ENCODE results near the gene REPIN1. TPM values are rescaled to one million over a fixed set of nuclear protein-coding genes. Genes with fewer than 3 reads are reported as not detected.
"Not testable (repeated sequence)": the region's sequence is repeated elsewhere in the genome, so short reads cannot be mapped to it uniquely, and the experiment has no call there.

The REPIN1 gene
- total RNA-seq, 1 experiment from 2014 or later = 124 TPM

- intact Hi-C loops (cut with micrococcal nuclease) = no loop called here
- Histone ChIP-seq H3K9me3 (ENCODE audit: low read length) (no peaks in the 10 kb centered on the region), H3K27me3 (ENCODE audit: low read length) (no peaks in the 10 kb centered on the region), H3K79me2 (ENCODE audit: low read length) (no peaks in the 10 kb centered on the region), H3K36me3 (ENCODE audit: low read depth, low read length) (no peaks in the 10 kb centered on the region), H2AFZ (ENCODE audit: low read length) (no peak overlapping the region), H3F3A (ENCODE audit: low read length, unreplicated experiment) (no peaks in the 10 kb centered on the region), H3K4me2 (ENCODE audit: low read length) (no peak overlapping the region), H3K9ac (ENCODE audit: low read length) (no peak overlapping the region), H4K20me1 (ENCODE audit: low read length) (no peaks in the 10 kb centered on the region), H3K27ac (ENCODE audit: low read length) (no peak overlapping the region), H3K4me3 (ENCODE audit: low read length) (no peak overlapping the region), H3K4me1 (ENCODE audit: insufficient read depth, low read length) (peaks cover 8% of the 10 kb centered on the region), H3K9me2 (replicated peaks; ENCODE audit: low read length) (no peaks in the 10 kb centered on the region)
- POLR2A ChIA-PET (ENCODE audit: unreplicated experiment) = no interaction called here
- ATAC-seq = no peak
- TF ChIP-seq CTCF (conservative IDR thresholded peaks at IDR 0.05; ENCODE audit: low read depth, low read length) (no peak), EZH2 (IDR thresholded peaks at IDR 0.05; ENCODE audit: low read length, unreplicated experiment) (no peak)
- no peak for DNase-seq
- no TSS peak for BruUV-seq (replicated peaks)
- CTCF ChIA-PET = no interaction called here
Measured at GRCh38 chr7:150385302-150385723, 16.7 kb downstream of the REPIN1 start.

GRCh38 chr7:150385884-150386283 is 17.3 kb downstream of the REPIN1 start:
- H3K9ac ChIP-seq (ENCODE audit: low read length); H3K27ac ChIP-seq (ENCODE audit: low read length); H3K4me2 ChIP-seq (ENCODE audit: low read length); ATAC-seq; intact Hi-C loops (cut with micrococcal nuclease); H3K9me2 ChIP-seq (replicated peaks; ENCODE audit: low read length); H3K9me3 ChIP-seq (ENCODE audit: low read length); H3K27me3 ChIP-seq (ENCODE audit: low read length); H3K36me3 ChIP-seq (ENCODE audit: low read depth, low read length); H3K4me3 ChIP-seq (ENCODE audit: low read length); POLR2A ChIA-PET (ENCODE audit: unreplicated experiment); H3F3A ChIP-seq (ENCODE audit: low read length, unreplicated experiment); DNase-seq; H2AFZ ChIP-seq (ENCODE audit: low read length); BruUV-seq (replicated peaks); H4K20me1 ChIP-seq (ENCODE audit: low read length); H3K79me2 ChIP-seq (ENCODE audit: low read length); CTCF ChIA-PET: not testable (repeated sequence)
- peaks cover 13% of the 10 kb centered on the region for H3K4me1 ChIP-seq (ENCODE audit: insufficient read depth, low read length)

GRCh38 chr7:150388306-150388705 is 19.7 kb downstream of the REPIN1 start:
- DNase-seq (no peak), ATAC-seq (no peak)
- BruUV-seq (replicated peaks) = no TSS peak
- H4K20me1 ChIP-seq (ENCODE audit: low read length) = no peaks in the 10 kb centered on the region
- H3K4me2 ChIP-seq (ENCODE audit: low read length) = no peak overlapping the region
- TF ChIP-seq EZH2 (IDR thresholded peaks at IDR 0.05; ENCODE audit: low read length, unreplicated experiment) = no peak
- TF ChIP-seq EZH2phosphoT487 (IDR thresholded peaks at IDR 0.05; ENCODE audit: borderline replicate concordance, low read length) = no peak
- no peak for TF ChIP-seq CTCF (conservative IDR thresholded peaks at IDR 0.05; ENCODE audit: low read depth, low read length)
- H3K9ac ChIP-seq (ENCODE audit: low read length) = no peak overlapping the region
- H3K36me3 ChIP-seq (ENCODE audit: low read depth, low read length) = no peaks in the 10 kb centered on the region
- no peak overlapping the region for H3K27ac ChIP-seq (ENCODE audit: low read length)
- no peak overlapping the region for H3K4me3 ChIP-seq (ENCODE audit: low read length)
- peaks cover 4% of the 10 kb centered on the region for H3F3A ChIP-seq (ENCODE audit: low read length, unreplicated experiment)
- intact Hi-C loops (cut with micrococcal nuclease) = no loop called here
- H2AFZ ChIP-seq (ENCODE audit: low read length) = no peak overlapping the region
- no peaks in the 10 kb centered on the region for H3K79me2 ChIP-seq (ENCODE audit: low read length)
- no peaks in the 10 kb centered on the region for H3K9me3 ChIP-seq (ENCODE audit: low read length)
- ChIA-PET CTCF (no interaction called here), POLR2A (ENCODE audit: unreplicated experiment) (no interaction called here)
- peaks cover 9% of the 10 kb centered on the region for H3K4me1 ChIP-seq (ENCODE audit: insufficient read depth, low read length)
- H3K9me2 ChIP-seq (replicated peaks; ENCODE audit: low read length) = no peaks in the 10 kb centered on the region
- H3K27me3 ChIP-seq (ENCODE audit: low read length) = no peaks in the 10 kb centered on the region
